Glomerular visceral epithelial cell (primary cell): ENCODE results near the gene AZI2.

Source experiments
- DNase-seq: peaks from one replicate; pipeline ENCODE4 v3.0.0-alpha.2; 2016; ENCODE audit errors: extremely low spot score

Gene AZI2

GRCh38 chr3:28300345-28300962 is 48.2 kb downstream of the AZI2 start:
- no peak for DNase-seq

- no peak for DNase-seq
These were observed 48.9 kb downstream of the AZI2 start for GRCh38 chr3:28299705-28300104.

DNA sequence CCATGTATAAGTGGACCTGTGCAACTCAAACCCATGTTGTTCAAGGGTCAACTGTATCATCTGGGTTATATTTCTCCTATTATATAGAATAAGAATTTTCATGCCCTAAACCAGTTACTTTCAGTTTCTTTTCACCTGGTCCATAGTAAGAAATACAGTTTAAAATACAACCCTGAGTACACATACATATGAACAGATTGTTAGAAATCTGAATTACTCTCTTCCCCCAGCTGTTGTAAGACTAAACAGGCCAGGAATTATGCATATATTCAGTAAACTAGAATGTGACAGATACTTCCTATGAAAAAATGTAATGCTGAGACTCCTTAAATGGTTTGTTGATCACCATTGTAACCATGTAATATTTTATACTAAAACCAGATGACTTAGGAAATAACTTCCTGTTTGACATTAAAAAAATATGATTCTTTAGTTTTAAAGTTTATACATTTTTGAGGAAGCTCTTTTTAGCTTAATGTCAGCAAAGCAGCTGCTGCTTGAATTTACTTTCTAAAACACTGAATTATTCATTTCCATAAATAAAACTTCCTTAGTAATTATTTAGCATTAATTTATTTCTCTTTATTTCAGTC is 52.6 kb downstream of the AZI2 start:
- DNase-seq: no peak

DNA sequence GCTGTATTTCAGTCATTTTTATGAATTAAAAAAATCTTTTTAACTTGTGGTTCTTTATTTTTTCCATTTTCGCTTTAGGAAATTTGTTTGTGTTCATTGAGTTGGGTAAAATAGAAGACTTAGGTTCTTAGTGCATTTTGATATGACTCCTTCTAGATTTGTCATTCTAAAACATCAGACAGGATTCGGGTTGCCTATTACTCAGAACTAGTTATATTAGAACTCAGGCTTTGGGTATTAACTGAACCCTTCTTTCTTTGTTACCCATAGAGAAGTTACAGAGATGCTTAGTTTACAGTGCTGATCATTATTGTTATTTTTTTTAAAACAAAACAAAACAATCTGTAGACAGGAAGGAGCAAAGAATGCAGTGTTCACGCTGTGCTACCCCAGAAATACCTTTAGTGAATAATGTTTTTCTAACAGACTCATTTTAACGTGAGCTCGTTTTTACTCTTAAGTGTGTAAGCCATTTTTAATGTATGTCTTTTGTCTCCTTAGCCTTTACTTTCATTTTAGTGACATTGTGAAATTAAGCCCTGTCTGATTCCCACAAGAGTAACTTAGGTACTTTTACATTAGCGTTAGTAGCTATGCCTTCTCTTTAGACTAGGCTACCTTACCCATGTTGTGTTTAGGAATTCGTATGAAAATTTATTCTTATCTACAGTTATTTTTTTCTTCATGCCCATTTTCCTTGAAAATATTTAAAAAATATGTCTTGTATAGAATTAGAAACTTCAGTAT is 53.8 kb downstream of the AZI2 start:
- DNase-seq: no peak

DNA sequence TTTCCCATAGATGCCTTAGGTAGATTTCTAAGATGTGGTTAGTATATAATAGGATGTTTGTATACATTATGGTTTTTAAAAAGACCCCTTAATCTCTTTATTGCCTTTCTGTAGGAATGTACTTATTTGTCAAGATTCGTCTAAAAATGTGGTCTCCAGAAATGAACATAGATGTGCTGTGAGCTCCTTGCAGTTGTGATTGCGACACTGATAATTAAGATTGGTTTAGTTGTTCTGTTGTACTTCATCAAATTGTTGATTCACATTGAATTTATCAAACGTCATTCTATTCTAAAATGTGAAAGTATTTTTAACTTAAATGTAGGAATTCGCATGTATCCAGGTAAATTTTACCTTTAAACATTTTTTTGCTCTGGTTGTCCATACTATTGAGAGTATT is 56.0 kb downstream of the AZI2 start:
- DNase-seq: no peak

DNA sequence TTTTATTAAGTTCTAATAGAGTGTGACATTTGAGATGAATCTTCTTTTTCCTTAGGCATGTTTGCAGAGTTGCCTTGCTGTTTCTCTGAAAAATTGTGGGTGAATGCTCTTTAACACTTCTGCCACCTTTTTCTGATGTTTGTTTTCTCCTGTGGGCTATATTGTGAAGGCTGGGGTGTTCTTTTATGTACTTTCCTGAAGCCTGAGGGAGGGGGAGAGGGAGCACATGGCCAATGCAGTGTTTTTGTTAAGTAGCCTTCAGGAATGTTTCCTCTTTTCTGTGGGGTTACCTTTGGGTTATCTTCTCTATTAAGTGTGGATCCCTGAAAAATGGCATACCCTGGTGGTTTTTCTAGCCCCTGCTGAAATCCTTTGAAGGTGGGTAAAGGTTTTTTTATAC is 57.0 kb downstream of the AZI2 start:
- DNase-seq: no peak

GRCh38 chr3:28290863-28291300 is 57.7 kb downstream of the AZI2 start:
- no peak for DNase-seq

- no peak for DNase-seq
These were observed 61.6 kb downstream of the AZI2 start for GRCh38 chr3:28287046-28287445.

GRCh38 chr3:28286595-28286994 is 62.0 kb downstream of the AZI2 start:
- peak; percentile 21 for DNase-seq

GRCh38 chr3:28280781-28281180 is 67.8 kb downstream of the AZI2 start:
- DNase-seq: no peak

DNA sequence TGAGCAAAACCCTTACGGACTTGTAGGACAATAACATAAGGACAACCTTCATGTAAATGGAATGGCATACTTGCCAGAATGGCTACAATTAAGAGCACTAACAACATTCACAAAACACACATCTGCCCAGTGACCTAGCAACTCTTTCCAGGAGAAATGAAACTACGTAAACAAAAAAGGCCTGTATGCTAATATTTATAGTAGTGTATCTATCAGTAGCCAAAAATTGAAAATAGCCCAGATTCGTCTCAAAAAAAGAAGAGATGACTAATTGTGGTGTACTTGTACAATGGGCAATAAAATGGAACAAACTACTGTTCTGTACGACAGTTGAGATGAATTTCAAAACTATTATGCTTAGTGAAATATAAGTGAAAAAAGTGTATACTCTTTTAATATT is 68.9 kb downstream of the AZI2 start:
- no peak for DNase-seq

DNA sequence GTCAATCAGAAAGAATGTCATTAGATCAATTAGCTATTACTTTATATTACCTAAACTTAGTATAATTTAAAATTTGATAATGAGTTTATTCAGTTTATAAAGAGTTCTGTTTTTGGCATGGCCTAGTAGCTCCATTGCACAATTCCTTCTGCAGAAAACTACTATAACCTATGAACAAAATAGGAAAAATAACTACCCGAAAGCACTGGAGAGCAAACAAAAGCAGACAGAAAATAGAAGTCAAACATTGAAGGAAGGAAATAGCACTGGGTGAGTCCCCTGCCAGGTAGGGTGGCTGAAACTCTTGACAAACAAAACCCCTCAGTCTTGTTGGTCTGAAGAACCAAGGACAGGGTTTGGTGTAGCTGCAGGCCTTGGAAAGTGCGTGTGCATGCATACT is 69.7 kb downstream of the AZI2 start:
- no peak for DNase-seq

- no peak for DNase-seq
These were observed 74.8 kb downstream of the AZI2 start for GRCh38 chr3:28273837-28274236.
